GM23248 (cell line): Measurements from ENCODE around the gene LDHAL6B.

ENCODE experiments used
- EZH2 ChIP-seq: fragments of 200-600 bp; sonication (generic); IDR thresholded peaks from 2 replicates; pipeline ENCODE4 v1.6.1; 2018; ENCODE audit warnings: antibody characterized with exemption, mild to moderate bottlenecking; ENCODE audit not compliant: insufficient read depth, poor library complexity, severe bottlenecking
- EZH2phosphoT487 ChIP-seq: fragments of 200-600 bp; sonication (generic); IDR thresholded peaks from 2 replicates; pipeline ENCODE4 v1.6.1; 2018; ENCODE audit warnings: antibody characterized with exemption, moderate library complexity, mild to moderate bottlenecking, low read depth; ENCODE audit not compliant: insufficient read depth

- TF ChIP-seq EZH2 (no peak), EZH2phosphoT487 (no peak)
These were observed 39.9 kb upstream of the LDHAL6B start for GRCh38 chr15:59166601-59167265.
